CD4-positive, alpha-beta T cell treated with Interleukin-21 for 1 hour (primary cell): ENCODE data around the gene CEP63.
A peak's percentile ranks its signal among the peaks of the same experiment; 100 is the strongest.

ENCODE experiments used
- DNase-seq: peaks from one replicate; pipeline ENCODE4 v3.0.0-alpha.2; 2020

CEP63 gene

GRCh38 chr3:134471521-134472193 lies 14.2 kb upstream of the CEP63 start:
- no peak for DNase-seq

- DNase-seq: no peak
Observed at GRCh38 chr3:134472831-134473230, 13.0 kb upstream of the CEP63 start.

GRCh38 chr3:134473868-134474546 lies 11.8 kb upstream of the CEP63 start:
- peak; percentile 78 for DNase-seq

GRCh38 chr3:134474956-134475355 lies 10.9 kb upstream of the CEP63 start:
- DNase-seq: no peak

- no peak for DNase-seq
Observed at GRCh38 chr3:134476306-134476705, 9.6 kb upstream of the CEP63 start.

GRCh38 chr3:134477002-134477401 lies 8.9 kb upstream of the CEP63 start:
- DNase-seq: no peak

GRCh38 chr3:134477938-134478337 lies 7.9 kb upstream of the CEP63 start:
- DNase-seq: no peak

- no peak for DNase-seq
Observed at GRCh38 chr3:134480546-134480945, 5.3 kb upstream of the CEP63 start.

GRCh38 chr3:134481166-134481565 lies 4.7 kb upstream of the CEP63 start:
- no peak for DNase-seq

GRCh38 chr3:134482622-134483021 lies 3.2 kb upstream of the CEP63 start:
- no peak for DNase-seq

GRCh38 chr3:134483195-134483900 lies 2.5 kb upstream of the CEP63 start:
- no peak for DNase-seq

- no peak for DNase-seq
Observed at GRCh38 chr3:134485075-134485717, 661 bp upstream of the CEP63 start.

GRCh38 chr3:134486577-134487041 lies 752 bp downstream of the CEP63 start:
- peak; percentile 43 for DNase-seq

- DNase-seq: peak; percentile 33
Observed at GRCh38 chr3:134487406-134487805, 1.5 kb downstream of the CEP63 start.

GRCh38 chr3:134494495-134494894 lies 8.6 kb downstream of the CEP63 start:
- DNase-seq: no peak

- DNase-seq: no peak
Observed at GRCh38 chr3:134495980-134496379, 10.1 kb downstream of the CEP63 start.

GRCh38 chr3:134496471-134497071 lies 10.7 kb downstream of the CEP63 start:
- no peak for DNase-seq

- DNase-seq: no peak
Observed at GRCh38 chr3:134503266-134503665, 17.4 kb downstream of the CEP63 start.

- DNase-seq: no peak
Observed at GRCh38 chr3:134504132-134504531, 18.3 kb downstream of the CEP63 start.

- DNase-seq: no peak
Observed at GRCh38 chr3:134505485-134505884, 19.6 kb downstream of the CEP63 start.

- DNase-seq: no peak
Observed at GRCh38 chr3:134511500-134511899, 25.6 kb downstream of the CEP63 start.

GRCh38 chr3:134516905-134517304 lies 31.0 kb downstream of the CEP63 start:
- no peak for DNase-seq

- no peak for DNase-seq
Observed at GRCh38 chr3:134517791-134518190, 31.9 kb downstream of the CEP63 start.
